Hematopoietic multipotent progenitor cell treated with erythropoietin and hydrocortisone succinate and interleukin-3 and kit ligand, for 4 days (in vitro differentiated cells): Measurements from ENCODE around the gene MCF2L2.
"Not testable (repeated sequence)": the region's sequence is repeated elsewhere in the genome, so short reads cannot be mapped to it uniquely, and the experiment has no call there.

Experiments used
- DNase-seq: peaks from one replicate; pipeline ENCODE4 v3.0.0-alpha.2; 2015

Gene MCF2L2, protein sequence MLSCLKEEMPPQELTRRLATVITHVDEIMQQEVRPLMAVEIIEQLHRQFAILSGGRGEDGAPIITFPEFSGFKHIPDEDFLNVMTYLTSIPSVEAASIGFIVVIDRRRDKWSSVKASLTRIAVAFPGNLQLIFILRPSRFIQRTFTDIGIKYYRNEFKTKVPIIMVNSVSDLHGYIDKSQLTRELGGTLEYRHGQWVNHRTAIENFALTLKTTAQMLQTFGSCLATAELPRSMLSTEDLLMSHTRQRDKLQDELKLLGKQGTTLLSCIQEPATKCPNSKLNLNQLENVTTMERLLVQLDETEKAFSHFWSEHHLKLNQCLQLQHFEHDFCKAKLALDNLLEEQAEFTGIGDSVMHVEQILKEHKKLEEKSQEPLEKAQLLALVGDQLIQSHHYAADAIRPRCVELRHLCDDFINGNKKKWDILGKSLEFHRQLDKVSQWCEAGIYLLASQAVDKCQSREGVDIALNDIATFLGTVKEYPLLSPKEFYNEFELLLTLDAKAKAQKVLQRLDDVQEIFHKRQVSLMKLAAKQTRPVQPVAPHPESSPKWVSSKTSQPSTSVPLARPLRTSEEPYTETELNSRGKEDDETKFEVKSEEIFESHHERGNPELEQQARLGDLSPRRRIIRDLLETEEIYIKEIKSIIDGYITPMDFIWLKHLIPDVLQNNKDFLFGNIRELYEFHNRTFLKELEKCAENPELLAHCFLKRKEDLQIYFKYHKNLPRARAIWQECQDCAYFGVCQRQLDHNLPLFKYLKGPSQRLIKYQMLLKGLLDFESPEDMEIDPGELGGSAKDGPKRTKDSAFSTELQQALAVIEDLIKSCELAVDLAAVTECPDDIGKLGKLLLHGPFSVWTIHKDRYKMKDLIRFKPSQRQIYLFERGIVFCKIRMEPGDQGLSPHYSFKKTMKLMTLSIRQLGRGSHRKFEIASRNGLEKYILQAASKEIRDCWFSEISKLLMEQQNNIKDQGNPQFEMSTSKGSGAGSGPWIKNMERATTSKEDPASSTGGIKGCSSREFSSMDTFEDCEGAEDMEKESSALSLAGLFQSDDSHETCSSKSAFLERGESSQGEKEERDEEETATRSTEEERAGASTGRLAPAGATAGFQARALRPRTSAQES

DNA sequence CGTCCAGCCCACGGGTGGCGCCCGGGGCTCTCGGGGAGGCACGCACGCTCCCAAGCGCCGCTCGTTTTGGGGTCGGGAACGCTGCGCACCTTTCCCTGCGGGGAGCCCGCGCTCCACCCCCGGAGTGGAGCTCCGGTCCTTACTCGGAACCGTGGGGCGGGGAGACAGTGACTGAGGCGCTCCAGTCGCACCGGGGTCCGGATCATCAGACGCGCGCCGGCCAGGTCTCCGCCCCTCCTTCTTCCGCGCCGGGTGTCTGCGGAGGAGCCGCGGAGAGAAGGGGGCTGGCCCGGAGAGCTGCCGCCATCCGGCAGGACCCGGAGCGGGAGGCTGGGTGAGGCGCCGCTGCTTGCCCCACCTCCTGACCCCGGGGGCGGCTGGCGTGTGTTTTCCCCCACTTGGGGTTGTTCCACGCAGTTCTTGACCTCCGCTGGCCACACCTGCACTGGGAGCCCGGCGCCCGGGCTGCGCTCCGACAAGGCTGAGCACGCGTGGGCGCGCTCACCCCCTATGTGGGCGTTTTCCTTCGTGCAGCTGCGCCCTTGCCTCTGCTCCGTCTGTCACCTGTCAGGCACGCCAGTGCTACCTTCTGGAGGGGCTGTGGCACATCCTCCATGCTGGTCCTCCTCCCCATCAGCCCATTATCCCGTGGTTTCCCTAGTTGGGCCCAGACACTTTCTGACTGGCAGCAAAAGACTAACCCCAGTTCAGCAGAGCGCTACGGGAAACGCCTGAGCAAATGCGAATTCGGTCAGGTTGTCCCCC lies at the start of gene MCF2L2:
Gene MCF2L2, minus strand, starts transcription at position 173 of the 765 bp plus-strand sequence. CDS start 642 bp downstream, outside the sequence.
- DNase-seq, result peak; percentile 84

DNA sequence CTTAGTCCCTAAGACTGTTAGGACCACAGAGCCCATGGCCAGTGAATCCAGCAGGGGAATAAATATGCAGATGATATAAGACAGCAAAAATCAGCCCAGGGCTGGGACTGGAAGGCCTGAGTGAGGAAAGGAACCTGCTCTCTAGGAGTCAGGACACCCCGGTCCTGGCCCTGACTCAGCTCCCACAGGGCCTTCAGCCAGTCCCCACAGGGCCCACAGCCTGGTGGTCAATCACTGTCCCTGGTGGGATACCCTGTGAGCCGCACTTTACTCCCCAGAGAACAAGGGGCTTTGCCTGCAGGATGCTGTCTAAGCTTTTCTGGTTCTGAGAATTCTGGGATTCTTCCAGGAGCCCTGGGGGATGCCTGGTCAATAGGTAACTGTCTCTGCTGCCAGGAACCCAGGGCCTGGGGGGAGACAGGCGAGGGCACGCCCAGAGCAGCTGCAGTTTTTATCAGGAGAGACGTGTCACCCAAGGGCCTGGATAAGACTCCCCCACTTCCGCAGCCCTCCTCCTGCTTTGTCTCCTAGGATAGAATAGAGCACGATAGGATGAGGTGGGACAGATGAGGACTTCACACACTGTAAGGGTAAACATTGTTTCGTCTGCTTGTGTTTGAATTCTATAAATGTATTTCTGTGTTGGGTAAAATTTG lies 49.5 kb upstream of the MCF2L2 start:
- DNase-seq, result no peak

DNA sequence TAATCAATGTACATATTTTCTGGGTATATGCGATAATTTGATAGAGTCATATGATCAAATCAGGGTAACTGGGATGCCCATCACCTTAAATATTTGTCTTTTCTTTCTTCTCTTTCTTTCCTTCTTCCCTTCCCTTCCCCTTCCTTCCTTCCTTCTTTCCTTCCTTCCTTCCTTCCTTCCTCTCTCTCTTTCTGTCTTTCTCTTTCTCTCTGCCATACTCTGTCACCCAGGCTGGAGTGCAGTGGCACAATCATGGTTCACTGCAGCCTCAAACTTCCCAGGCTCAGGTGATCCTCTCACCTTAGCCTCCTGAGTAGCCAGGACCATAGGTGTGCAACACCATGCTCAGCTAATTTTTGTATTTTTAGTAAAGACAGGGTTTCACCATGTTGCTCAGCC lies 47.3 kb upstream of the MCF2L2 start:
- DNase-seq, result not testable (repeated sequence)

DNA sequence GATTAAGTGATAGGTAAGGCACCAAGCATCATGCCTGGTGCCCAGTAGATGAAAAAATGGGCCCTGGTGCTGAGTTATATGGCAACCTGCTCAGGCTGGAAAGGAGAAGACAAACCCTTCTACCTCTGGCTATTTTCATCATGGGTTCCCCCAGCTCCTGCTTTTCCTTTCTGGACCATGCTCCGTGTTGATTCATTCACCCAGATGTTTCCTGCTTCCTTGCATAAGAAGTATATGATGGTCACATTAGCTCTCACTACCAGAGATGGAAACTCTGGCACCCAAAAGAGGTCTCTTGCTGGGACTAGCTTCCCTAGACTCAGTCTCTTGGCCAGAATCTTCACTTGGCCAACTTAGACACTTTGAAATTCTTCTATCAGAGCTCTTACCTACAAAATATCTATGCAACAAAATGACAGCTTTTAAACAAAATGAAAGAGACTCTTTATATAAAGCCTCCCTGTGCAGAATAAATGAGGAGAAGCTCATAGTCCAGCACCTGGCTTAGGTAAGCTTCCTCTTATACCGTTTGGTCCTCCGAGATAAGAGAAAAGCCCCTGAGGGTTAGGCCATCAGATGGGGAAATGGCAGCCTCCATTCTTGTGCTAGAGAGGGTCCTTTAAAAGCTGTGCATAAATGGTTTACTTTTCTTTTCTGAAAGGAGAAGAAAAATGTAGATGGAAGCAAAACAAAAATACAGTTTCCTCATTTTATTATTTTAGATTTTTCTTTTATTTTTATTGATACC lies 46.8 kb upstream of the MCF2L2 start:
- no peak for DNase-seq

DNA sequence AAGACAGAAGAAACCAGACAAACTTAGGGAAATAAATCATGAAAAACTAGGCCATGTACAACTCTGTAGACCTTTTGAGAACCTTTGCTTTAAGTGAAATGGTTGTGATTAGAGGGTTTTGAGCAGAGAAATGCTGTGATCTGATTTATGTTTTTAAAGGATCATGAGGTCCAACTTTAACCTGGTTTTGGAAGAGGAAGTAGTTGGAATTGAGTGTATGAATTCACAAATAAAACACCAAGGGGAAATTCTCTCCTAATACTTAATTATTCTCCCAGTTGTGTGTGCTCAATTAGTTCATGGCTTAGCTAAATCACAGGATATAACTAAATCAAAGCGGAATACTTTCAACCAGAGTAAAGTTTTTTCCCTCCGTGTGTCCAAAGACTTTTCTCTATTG lies 45.5 kb upstream of the MCF2L2 start:
- DNase-seq, result no peak

DNA sequence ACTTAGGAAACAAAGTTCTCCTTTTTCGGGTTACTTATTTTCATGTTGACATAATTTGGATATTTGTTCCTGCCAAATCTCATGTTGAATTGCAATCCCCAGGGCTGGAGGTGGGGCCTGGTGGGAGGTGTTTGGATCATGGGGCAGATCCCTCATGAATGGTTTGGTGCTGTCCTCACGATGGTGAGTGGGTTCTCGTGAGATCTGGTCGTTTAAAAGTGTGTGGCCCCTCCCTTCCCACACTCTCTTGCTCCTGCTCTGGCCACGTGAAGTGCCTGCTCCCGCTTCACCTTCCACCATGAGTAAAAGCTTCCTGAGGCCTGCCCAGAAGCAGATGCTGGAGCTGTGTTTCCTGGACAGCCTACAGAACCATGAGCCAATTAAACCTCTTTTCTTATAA lies 43.7 kb upstream of the MCF2L2 start:
- no peak for DNase-seq

DNA sequence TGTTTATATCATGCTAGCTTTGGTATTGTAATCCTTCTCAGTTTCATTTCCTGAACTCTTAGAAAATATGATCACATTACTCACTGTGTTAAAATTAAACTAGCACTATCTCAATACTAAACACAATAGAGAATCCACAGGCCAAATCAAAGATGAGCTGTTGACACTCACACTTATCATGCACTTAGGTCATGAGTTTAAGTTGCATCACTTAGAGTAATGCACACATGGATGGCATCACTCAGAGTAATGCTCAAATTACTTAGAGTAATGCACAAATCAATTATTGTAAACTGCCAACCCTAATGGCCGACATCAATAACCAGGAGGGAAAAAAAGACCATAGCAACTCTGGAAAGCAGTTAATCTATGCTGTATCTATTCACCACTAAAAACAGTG lies 40.0 kb upstream of the MCF2L2 start:
- no peak for DNase-seq

DNA sequence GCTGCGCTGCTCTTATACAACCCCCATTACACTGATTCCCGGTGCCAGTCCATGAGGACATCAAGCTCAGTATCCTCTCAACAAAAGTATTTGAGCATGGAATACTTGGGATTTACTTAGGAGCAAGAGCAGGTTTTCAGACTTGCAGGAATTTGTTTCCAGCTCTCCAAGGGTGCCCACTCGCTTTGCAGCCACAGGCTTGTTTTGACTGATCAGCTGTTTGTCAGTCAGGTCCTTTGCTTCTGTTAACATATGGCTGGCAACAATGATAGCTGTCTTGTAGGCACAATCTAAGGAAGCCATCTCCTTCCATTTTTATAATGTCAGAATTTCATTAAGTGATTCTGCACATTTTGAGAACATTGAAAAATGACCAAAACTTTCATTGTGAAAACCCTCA lies 38.2 kb upstream of the MCF2L2 start:
- no peak for DNase-seq

DNA sequence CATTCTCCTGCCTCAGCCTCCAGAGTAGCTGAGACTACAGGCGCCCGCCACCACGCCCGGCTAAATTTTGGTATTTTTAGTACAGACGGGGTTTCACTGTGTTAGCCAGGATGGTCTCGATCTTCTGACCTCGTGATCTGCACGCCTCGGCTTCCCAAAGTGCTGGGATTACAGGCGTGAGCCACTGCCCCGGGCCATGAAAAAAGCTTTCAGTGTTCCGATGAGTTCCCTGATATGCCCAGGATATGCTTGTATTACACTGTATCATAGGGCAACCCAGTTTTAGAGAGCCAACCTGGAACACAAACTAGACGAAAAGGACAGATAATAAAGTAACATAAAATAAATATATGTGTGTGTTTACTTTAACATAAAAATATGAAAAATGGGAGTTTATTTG lies 37.3 kb upstream of the MCF2L2 start:
- DNase-seq, result not testable (repeated sequence)

DNA sequence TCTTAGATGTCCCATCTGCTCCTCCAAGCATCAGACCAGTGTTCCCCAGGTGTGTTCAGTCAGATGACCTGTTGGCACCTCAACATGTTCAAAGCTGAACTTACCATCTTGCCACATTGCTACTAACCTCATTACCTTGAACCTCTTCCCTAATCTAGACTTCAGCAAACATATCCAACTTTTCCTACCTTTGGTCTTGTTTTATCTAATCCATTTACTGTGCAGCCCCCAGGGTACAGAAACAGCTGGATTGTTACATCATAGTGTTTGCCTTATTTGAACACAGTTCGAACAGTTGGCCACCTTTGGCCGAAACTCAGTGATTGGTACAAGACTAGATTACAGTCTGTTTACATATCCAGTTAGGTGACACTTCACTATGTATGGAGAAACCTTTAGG lies 36.1 kb upstream of the MCF2L2 start:
- no peak for DNase-seq

DNA sequence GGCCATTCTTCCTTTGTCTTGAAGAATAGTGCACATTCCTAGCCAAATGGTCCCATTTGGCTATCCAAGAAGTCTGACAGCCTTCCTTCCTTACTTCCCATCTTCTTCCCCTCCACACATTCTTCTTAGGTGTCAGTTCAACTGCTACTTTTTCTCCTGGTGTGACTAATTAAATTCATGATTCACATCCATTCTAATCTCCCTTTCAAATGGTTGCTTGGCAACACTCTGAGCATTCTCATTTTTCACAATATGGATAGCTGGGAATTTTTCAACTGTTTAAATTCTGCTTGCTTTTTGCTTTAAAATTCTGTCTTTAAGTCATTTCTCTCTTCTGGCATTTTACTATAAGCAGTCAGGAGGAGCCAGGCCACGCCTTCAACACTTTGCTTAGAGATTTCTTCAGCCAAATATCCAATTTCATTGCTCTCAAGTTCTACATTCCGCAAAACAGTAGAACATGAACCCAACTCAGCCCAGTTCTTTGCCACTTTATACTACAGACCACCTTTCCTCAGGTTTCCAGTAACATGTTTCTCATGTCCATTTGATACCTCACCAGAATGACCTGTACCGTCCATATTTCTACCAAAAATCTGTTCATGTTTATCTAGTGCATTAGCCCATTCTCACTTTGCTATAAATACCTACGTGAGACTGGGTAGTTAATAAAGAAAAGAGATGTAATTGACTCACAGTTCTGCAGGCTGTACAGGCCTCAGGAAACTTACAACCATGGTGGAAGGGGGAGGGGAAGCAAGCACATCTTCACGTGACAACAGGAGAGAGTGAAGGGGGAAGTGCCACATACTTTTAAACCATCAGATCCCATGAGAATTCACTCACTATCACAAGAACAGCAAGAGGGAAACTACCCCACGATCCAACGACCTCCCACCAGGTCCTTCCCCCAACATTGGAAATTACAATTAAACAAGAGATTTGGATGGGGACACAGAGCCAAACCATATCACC lies 31.9 kb upstream of the MCF2L2 start:
- no peak for DNase-seq

DNA sequence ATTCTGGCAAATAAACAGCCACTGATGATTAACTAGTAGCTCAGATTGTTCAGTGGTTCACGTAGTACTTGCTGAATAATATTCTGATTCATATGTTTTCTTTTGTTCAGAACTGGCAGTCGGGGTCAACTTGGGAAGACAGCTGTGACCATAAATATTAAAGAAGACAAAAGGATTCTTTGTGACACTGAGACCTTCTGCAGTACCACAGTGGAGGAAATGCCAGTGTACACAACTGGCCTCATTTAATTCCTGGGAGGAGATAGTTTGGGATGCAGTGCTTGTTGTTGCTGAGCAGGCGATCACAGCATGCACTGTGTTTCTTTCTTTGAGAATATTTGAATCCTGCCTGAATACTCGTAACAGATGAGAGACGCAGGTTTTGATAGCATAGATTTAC lies 26.7 kb upstream of the MCF2L2 start:
- DNase-seq, result no peak

DNA sequence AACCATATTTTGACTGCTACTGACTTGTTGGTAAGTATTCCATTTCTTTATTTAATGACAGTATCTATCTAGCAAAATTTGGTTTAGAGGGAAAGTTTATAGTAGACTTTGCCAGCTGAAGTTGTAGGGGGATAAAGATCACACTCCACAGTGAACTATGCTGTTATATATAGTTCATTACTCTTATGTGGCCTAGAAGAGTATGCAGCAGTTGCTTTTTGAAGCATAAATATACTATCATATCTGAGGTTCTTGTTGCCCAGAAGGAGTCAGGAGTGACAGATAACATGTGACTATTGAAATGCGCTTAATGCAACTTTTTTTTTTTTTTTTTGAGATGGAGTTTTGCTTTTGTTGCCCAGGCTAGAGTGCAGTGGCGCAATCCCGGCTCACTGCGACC lies 25.6 kb upstream of the MCF2L2 start:
- no peak for DNase-seq

DNA sequence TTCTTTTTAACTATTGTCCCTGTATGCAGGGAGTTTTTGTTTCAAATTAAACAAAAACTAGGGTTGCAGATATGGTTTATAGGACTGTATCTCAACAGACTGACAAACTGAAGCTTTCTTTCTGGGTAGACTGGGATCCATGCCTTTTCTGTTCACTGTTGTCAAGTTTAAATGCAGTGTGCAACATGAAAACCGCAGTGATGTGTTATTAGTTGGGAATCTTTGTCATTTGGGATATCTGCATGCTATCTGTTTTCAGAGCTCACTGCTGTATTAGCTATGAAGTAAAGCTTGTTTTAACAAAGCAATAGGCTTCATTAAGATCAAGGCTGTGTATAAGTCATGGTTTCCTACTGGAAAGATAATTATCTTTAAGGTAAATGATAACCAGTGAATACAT lies 21.4 kb upstream of the MCF2L2 start:
- DNase-seq, result no peak

DNA sequence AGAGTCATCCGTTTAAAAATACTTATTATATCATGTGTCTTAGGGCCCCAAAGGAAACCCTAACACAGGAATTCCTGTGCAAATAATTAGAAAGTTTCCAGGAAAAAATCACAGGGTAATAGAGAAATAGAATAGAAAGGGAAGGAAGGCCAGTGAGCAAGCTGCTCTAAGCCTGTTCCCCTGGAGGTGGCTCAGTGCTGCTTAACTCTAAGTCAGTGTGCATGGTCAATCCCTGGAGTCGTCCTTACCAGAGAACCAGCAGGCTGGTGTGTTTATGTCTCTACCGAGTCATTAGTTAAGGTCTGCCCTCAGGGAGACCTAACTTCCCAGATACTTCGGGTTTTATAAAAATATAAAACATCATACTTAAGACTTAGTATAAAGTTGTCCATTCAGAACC lies 21.0 kb upstream of the MCF2L2 start:
- peak; percentile 65 for DNase-seq

DNA sequence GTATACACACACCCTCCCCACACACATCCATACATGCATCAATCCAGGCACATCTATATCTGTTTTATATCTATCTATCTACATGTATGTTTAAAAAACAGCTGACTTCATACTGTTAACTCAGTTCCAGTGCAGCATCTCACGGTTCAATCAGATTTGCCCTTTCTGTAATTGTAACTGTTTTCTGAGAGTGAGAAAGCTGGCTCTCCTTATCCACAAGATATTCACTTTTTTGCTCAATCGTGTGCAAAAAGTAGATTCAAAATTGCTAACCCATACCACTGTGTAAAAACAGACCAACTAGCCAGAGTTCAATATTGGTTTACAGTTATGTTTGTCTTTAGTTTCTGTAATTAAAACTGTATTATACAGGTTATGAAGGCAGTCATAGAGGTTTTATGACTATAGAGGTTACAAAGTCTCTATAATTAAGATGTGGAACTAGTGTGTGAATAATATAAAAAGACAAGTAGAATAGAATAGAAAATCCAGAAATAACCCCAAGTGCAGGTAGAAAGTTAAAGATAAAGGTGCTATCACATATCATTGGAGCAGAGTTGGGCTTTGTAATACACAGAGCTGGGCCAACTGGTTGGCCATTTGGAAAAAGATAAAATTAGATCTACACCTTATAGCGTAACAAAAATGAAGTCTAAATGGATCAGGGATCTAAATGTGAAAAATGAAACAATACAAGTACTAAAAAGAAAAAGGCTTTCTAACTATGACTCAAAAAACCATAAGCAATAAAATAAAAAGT lies 20.1 kb upstream of the MCF2L2 start:
- no peak for DNase-seq

DNA sequence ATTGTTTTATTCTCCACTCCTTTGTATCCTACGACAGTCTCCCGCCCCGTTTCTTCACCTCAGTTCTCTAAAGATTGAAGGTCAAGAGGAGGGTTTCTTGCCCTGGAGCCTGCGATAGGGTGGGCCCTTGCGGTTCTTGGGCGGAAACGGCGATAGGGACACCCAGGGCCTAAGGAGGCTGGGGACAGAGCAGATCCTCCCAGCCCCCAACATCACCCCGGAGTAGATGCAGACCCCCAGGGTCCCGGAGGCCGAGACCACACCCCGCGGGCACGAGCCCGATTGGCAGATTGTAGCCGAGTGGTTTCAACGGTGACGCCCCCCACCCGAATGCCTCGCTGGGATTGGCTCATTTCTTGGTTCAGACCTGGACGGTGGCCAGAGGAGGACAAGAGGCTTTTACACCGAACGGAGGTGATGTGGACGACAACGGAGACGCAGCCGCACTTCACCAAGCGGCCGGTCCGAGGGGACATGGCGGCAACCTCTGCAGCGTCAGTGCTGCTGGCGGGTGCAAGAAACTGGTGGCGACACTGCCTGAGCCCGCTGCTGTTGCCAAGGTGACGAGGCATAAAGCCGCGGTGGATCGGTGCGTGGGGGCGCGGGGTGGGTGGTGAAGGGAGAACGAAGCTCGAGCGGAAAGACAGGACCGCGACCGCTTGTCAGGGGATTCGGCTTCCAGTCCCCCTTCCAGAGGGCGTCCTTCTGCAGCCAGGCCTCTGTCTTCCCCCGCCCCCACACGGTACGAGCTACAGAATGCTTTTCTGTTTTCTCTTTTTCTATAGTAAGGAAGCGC lies 19.0 kb upstream of the MCF2L2 start:
- DNase-seq, result peak; percentile 97

DNA sequence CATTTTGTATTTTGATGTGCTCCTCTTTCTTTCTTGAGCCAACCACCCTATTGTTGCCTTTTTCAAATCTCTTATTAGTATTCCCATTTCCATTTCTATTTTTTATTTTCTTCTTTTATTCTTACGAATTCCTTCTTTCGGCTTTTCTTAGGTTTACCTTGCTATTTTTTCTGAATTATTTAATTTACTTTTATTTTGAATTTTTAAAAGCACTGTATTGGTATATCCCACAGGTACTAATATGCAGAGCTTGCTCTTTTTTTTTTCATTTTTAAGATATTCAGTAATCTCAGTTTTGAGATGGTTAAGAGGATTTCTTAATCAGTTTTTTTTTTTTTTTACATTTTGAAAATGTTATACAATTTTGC lies 18.4 kb upstream of the MCF2L2 start:
- DNase-seq, result no peak

DNA sequence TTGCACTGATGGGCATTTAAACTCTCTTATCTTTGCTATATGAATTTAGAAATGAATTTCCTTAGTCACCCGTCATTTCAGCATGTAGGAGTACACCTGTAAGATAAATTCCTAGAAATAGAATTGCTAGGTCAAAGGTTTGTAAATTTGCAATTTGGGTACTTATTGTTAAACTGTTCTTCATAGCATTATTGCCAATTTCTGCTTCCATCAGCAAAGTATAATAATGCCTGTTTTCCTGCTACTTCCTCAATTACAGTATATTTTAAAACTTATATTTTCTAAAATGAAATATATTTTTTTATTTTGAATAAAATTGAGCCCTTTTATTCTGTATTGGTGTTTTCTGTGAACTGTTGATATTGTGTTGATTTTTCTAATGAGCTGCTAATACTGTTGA lies 16.3 kb upstream of the MCF2L2 start:
- DNase-seq, result no peak
